ENCODE results near the gene RPTN.

The RPTN gene

GRCh38 chr1:152159144-152159543 lies at the start of gene RPTN:
Gene RPTN (minus strand): TSS chr1:152159228. CDS start chr1:152157889, 1,339 bp downstream.
- DNase-seq (ENCODE audit: low spot score) = no peak

- no peak for DNase-seq (ENCODE audit: low spot score)
Observed at GRCh38 chr1:152198982-152199381, 40.0 kb upstream of the RPTN start.

- no peak for DNase-seq (ENCODE audit: low spot score)
Observed at GRCh38 chr1:152197361-152197941, 38.4 kb upstream of the RPTN start.

GRCh38 chr1:152191711-152192110 lies 32.7 kb upstream of the RPTN start:
- no peak for DNase-seq (ENCODE audit: low spot score)

- DNase-seq (ENCODE audit: low spot score) = no peak
Observed at GRCh38 chr1:152191260-152191659, 32.2 kb upstream of the RPTN start.

- DNase-seq (ENCODE audit: low spot score) = no peak
Observed at GRCh38 chr1:152190589-152190988, 31.6 kb upstream of the RPTN start.

- peak; percentile 62 for DNase-seq (ENCODE audit: low spot score)
Observed at GRCh38 chr1:152189657-152190442, 30.8 kb upstream of the RPTN start.

GRCh38 chr1:152188673-152189591 lies 29.9 kb upstream of the RPTN start:
- peak; percentile 70 for DNase-seq (ENCODE audit: low spot score)

- no peak for DNase-seq (ENCODE audit: low spot score)
Observed at GRCh38 chr1:152186556-152187285, 27.7 kb upstream of the RPTN start.

GRCh38 chr1:152185544-152186391 lies 26.7 kb upstream of the RPTN start:
- peak; percentile 57 for DNase-seq (ENCODE audit: low spot score)

GRCh38 chr1:152182944-152183361 lies 23.9 kb upstream of the RPTN start:
- no peak for DNase-seq (ENCODE audit: low spot score)

- no peak for DNase-seq (ENCODE audit: low spot score)
Observed at GRCh38 chr1:152182431-152182830, 23.4 kb upstream of the RPTN start.

GRCh38 chr1:152179566-152179965 lies 20.5 kb upstream of the RPTN start:
- DNase-seq (ENCODE audit: low spot score) = no peak

GRCh38 chr1:152170287-152170905 lies 11.4 kb upstream of the RPTN start:
- DNase-seq (ENCODE audit: low spot score) = no peak

- DNase-seq (ENCODE audit: low spot score) = no peak
Observed at GRCh38 chr1:152169366-152170025, 10.5 kb upstream of the RPTN start.

- DNase-seq (ENCODE audit: low spot score) = no peak
Observed at GRCh38 chr1:152168535-152168868, 9.5 kb upstream of the RPTN start.

- no peak for DNase-seq (ENCODE audit: low spot score)
Observed at GRCh38 chr1:152167835-152168534, 9.0 kb upstream of the RPTN start.

- no peak for DNase-seq (ENCODE audit: low spot score)
Observed at GRCh38 chr1:152166966-152167365, 7.9 kb upstream of the RPTN start.

- DNase-seq (ENCODE audit: low spot score) = no peak
Observed at GRCh38 chr1:152165286-152166077, 6.5 kb upstream of the RPTN start.
